ENCODE data around the gene PCBP2.
"Not testable (repeated sequence)": the region's sequence is repeated elsewhere in the genome, so short reads cannot be mapped to it uniquely, and the experiment has no call there.

Gene PCBP2

DNA sequence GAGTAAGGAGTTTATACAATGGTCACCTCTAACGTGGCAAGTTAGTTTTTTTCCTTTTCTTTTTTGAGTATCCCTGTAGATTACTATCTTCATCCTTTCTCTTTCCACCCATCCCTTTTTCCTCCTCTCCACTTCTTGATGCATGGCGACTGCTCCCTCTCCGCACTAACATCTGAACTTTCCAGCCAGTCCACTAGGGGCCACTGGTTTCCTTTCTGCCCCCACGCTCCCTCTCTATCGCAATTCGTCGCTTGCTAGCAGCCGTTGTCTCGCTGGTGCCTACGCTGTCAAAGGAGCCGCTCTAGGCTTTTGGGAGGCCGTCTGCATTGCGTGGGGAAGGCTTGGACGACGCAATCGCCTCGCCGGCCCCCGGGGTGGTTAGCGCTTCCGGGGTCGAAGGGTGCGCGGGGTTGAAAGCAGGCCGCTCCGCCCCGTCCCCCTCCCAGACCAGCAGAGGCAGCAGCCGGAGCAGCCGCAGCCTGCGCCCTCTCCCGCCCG is at the start of gene PCBP2:
Gene PCBP2, plus strand, starts transcription at position 442 of the 498 bp plus-strand sequence. CDS start 2,699 bp downstream, outside the sequence.
- DNase-seq = peak; percentile 99

DNA sequence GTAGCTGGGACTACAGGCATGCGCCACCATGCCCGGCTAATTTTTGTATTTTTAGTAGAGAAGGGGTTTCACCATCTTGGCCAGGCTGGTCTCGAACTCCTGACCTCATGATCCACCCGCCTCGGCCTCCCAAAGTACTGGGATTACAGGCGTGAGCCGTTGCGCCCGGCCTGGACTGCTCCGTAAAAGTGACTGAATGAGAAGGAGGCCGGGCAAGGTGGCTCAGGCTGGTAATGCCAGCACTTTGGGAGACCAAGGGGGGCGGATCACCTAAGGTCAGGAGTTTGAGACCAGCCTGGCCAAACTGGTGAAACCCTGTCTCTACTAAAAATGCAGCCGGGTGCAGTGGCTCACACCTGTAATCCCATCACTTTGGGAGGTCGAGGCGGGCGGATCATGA is 49.6 kb upstream of the PCBP2 start:
- DNase-seq = not testable (repeated sequence)

DNA sequence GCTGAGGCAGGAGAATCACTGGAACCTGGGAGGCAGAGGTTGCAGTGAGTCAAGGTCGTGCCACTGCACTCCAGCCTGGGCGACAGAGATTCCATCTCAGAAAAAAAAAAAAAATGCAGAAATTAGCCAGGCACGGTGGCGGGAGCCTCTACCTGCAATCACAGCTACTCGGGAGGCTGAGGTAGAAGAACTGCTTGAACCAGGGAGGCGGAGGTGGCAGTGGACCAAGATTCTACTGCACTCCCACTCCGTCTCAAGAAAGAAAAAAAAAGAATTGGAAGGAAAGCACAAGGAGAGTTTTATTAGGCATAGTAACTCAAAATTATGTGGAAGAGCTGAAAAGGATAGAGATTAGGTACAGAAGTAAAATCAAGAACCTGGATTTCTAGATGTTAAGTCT is 49.0 kb upstream of the PCBP2 start:
- DNase-seq = no peak

- DNase-seq = no peak
These were observed 41.0 kb upstream of the PCBP2 start for GRCh38 chr12:53410951-53411350.

GRCh38 chr12:53413485-53414204 is 38.3 kb upstream of the PCBP2 start:
- DNase-seq = no peak

DNA sequence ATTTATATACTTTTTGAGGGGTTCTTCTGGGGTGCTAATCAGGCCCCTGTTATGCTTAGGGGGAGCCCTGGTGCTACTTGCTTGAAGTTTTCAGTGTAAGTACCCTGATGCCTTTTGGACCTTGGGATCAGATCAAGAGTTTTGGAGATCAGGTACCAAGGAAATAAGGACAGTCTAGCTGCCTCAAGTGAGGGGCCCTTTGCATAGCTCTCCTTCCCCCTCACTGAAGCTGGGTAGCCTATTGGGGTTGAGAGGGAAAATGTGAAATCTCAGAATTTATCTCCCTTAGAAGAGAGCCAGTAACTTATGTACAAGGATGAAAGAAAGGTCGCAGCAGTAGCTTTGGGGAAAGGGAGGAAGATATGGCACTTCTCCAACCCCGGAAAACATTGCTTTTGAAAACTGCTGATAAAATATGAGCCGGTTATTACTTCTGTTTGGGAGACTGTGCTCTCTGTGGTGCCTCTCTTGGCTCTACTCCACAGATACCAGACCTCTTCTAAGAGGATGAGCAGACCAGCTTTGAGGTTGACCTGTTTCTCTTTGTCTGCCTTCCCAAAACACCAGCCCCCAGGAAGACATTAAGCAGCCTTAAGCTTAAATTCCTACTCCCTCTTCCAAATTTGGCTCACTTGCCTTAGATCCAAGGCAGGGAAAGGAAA is 37.0 kb upstream of the PCBP2 start:
- DNase-seq = no peak

GRCh38 chr12:53415752-53416389 is 36.0 kb upstream of the PCBP2 start:
- DNase-seq = not testable (repeated sequence)

DNA sequence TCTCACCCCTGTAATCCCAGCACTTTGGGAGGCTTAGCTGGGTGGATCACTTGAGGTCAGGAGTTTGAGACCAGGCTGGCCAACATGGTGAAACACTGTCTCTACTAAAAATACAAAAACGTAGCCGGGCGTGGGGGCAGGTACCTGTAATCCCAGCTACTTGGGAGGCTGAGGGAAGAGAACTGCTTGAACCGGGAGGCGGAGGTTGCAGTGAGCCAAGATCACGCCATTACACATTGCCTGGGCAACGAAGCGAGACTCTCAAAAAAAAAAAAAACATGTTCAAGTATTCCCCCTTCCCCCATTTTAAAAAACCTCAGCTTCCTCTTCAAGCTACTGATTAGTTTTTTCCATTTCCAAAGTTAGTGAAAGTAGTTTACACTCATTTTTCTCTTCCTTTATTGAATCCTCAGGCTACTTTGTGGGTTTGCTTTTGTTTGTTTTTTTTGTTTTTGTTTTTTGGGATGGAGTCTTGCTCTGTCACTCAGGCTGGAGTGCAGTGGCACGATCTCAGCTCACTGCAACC is 34.5 kb upstream of the PCBP2 start:
- DNase-seq = not testable (repeated sequence)

GRCh38 chr12:53418221-53418620 is 33.7 kb upstream of the PCBP2 start:
- no peak for DNase-seq

DNA sequence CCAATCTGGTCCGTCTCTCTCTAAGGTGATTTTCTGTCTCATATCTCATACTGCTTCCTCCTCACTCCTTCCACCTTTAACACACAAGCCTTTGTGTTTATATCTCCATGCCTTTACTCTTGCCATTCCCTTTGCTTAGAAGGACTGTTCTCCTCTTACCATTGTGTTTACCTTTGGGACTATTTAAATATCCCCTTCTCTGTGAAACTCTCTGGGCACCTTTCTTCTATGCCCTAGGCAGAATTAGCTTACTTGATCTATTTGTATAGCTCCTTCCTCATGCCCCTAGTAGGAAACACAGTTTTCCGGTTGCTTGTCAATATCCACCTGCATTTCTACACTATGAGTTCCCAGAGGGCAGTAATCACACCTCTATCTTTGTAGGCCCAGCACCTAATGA is 32.1 kb upstream of the PCBP2 start:
- no peak for DNase-seq

DNA sequence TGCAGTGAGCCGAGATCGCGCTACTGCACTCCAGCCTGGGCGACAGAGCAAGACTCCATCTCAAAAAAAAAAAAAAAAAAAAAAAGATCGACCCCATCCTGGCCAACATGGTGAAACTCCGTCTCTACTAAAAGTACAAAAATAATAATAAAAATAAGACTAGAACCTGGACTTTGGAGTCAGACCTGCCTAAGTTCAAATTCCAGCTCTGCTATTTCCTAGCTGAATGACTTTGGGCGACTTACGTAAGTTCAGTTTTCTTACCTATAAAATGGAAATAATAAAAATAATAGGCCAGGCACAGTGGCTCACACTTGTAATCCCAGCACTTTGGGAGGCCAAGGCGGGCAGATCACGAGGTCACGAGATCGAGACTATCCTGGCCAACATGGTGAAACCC is 29.7 kb upstream of the PCBP2 start:
- DNase-seq = not testable (repeated sequence)

DNA sequence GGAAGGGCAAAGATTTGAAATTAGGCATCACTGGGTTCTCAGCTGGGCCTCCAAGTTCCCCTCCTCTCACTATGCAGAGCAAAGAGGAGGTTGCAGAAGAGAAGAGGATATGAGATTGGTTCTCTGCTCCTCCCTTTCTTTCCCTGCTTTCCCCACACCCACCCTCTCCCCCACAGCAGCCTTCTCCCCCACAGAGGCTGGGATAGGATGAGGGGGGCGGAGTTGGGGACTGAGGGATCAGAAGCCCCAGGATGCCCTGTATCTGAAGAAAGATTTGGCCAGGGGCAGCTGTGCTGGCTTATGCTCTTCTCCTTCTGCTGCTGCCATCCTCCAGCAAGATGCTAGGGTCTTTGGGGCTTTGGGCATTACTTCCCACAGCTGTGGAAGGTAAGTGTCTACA is 28.3 kb upstream of the PCBP2 start, which contains the start of gene AMHR2:
Gene AMHR2, plus strand, starts transcription at position 259 of the 400 bp plus-strand sequence. Its CDS starts 80 bp downstream, at position 339.
- DNase-seq = no peak

DNA sequence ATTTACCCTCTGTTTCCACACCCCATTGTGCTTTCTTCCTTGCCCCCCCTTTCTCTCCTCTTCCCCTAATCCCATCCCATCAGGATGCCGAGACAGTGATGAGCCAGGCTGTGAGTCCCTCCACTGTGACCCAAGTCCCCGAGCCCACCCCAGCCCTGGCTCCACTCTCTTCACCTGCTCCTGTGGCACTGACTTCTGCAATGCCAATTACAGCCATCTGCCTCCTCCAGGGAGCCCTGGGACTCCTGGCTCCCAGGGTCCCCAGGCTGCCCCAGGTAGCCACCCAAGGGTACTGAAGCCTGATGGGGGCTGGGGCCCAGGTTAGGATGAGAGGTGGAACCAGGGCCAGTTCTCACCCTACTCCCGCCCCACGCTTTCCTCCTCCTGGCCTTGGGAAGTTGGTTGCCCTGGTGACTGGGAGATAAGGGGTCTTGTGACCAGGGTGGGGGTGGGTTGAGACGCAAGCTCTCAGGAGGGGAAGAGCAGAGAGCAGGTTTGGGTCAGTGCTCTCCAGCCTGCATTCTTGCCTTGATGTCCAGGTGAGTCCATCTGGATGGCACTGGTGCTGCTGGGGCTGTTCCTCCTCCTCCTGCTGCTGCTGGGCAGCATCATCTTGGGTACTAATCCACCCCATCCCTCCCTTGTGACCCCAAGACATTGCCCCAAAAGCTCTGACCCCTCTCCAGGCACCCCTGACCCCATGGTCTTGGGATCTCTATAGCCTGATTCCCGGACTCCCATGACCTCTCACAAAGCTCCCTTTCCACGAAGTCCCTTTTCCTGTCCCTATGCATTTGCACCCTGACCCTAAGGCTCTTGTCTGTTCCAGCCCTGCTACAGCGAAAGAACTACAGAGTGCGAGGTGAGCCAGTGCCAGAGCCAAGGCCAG is 27.0 kb upstream of the PCBP2 start:
- DNase-seq = no peak

DNA sequence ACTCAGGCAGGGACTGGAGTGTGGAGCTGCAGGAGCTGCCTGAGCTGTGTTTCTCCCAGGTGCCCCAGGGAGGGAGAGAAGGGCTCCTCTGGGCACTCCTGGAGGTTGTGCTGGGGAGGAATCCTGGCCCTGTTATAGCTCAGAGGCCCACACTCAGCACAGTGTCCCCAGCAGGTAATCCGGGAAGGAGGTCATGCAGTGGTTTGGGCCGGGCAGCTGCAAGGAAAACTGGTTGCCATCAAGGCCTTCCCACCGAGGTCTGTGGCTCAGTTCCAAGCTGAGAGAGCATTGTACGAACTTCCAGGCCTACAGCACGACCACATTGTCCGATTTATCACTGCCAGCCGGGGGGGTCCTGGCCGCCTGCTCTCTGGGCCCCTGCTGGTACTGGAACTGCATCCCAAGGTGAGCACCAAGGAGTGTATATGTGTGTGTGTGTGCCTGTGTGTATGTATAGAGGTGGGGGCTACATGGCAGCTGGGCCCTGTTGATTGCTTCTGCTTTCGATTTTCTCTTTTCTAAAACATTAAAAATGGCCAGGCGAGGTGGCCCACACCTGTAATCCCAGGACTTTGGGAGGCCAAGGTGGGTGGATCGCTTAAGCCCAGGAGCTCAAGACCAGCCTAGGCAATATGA is 26.3 kb upstream of the PCBP2 start:
- no peak for DNase-seq

DNA sequence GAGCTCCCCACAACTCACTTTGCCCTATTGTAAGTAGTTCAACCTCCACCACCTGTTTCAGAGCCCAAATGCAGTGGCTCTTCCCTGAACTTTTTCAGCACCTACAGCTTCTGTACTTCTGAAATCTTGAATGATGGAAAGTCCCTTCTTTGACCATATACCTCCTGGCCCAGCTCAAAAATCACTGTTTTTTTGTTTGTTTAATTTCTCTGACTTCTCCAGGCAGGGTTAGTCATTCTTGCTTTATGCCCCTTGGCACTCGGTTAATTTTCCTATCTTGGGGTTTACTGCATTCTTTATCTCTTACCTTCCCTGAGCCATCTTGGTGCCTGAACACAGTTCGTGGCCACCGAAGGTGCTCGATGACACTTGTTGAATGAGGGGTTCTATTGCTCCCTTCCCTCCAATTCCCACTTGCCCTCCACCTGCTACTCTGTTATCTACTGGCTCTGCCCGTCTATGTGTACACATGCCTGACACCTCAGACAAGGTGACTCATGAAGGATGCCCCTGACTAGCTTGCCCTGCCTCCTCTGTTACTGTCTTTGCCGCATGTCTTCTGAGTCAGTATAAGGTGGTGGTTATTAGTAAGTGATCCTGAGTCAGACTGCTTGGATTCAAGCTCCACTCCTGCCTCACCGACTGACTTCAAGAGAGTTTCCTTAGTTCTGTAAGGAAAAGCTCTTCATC is 23.9 kb upstream of the PCBP2 start:
- DNase-seq = no peak

DNA sequence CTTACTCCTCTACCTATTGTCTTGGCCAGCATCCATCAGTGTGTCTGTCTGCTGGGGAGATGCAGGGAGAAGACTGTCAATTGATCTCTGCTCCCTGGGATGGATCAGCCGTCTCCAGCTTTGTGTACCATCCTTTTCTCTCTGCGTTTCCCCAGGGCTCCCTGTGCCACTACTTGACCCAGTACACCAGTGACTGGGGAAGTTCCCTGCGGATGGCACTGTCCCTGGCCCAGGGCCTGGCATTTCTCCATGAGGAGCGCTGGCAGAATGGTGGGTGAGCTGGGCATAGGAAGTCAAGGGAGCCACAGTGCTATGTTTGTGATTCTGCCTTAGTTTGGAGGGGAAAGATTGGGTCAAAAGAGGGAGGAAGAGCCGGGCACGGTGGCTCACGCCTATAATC is 23.2 kb upstream of the PCBP2 start:
- DNase-seq = no peak

DNA sequence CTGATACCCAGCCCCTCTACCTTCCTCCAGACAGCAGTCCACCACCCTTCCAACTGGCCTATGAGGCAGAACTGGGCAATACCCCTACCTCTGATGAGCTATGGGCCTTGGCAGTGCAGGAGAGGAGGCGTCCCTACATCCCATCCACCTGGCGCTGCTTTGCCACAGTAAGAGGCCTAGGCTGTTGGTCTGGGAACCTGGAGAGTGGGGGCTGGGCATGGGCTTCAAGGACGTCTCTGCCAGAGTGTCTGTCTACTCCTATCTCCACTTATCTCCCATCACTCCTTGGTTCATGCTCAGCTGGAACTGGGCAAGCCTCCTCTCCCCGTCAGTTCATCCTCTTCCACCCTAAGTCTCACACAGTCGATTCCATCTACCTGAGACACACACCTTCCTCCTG is 21.8 kb upstream of the PCBP2 start:
- DNase-seq = no peak

DNA sequence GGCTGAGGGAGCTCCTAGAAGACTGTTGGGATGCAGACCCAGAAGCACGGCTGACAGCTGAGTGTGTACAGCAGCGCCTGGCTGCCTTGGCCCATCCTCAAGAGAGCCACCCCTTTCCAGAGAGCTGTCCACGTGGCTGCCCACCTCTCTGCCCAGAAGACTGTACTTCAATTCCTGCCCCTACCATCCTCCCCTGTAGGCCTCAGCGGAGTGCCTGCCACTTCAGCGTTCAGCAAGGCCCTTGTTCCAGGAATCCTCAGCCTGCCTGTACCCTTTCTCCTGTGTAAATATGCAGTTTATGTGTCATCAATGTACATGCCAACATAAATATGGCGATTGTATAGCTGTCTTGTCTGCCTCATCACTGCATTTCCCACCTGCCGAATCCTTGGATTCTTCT is 20.7 kb upstream of the PCBP2 start:
- DNase-seq = peak; percentile 23 to 38

DNA sequence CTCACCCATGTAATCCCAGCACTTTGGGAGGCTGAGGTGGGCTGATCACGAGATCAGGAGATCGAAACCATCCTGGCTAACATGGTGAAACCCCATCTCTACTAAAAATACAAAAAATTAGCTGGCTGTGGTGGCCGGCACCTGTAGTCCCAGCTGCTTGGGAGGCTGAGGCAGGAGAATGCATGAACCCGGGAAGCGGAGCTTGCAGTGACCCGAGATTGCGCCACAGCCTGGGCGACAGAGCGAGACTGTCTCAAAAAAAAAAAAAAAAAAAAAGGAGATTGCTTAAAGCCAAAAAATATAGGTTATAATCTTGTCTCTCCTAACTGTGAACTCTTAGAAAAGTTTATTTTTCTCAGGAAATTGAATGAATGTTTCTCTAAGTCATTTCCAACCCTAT is 16.6 kb upstream of the PCBP2 start:
- DNase-seq = not testable (repeated sequence)

- not testable (repeated sequence) for DNase-seq
These were observed 12.3 kb upstream of the PCBP2 start for GRCh38 chr12:53439582-53439981.
